Calu3 (cell line): ENCODE measurements around the gene PRPF40B. TPM values are rescaled to one million over a fixed set of nuclear protein-coding genes. Genes with fewer than 3 reads are reported as not detected.

ENCODE experiments used
- BruUV-seq: library from RNA; stranded (reverse); fragments of 400-500 nt; replicated peaks from 2 replicates; lab custom pipeline; 2021; lab: Mats Ljungman, UMichigan
- CTCF ChIA-PET: fragments of 300-600 bp; sonication (Branson Sonifier 250); formaldehyde crosslinking; loops from one replicate; lab custom pipeline; 2022; ENCODE audit warnings: antibody characterized with exemption; lab: Charles Lee
- DNase-seq: peaks from one replicate; pipeline ENCODE4 v3.0.0; 2022
- H3K27ac Mint-ChIP-seq: one replicate; pipeline ENCODE4 v1.8.0; 2022; ENCODE audit warnings: mixed read lengths; ENCODE audit not compliant: unreplicated experiment
- H3K27me3 Mint-ChIP-seq: one replicate; pipeline ENCODE4 v1.8.0; 2022; ENCODE audit warnings: mixed read lengths; ENCODE audit not compliant: unreplicated experiment
- H3K36me3 Mint-ChIP-seq: one replicate; pipeline ENCODE4 v1.8.0; 2022; ENCODE audit warnings: mild to moderate bottlenecking, moderate library complexity, mixed read lengths; ENCODE audit not compliant: insufficient read depth, unreplicated experiment
- H3K4me1 Mint-ChIP-seq: one replicate; pipeline ENCODE4 v1.8.0; 2022; ENCODE audit warnings: mild to moderate bottlenecking, low read depth, mixed read lengths; ENCODE audit not compliant: unreplicated experiment
- H3K4me3 Mint-ChIP-seq: one replicate; pipeline ENCODE4 v1.8.0; 2022; ENCODE audit warnings: mild to moderate bottlenecking, low read depth, moderate library complexity, mixed read lengths; ENCODE audit not compliant: unreplicated experiment
- H3K9me3 Mint-ChIP-seq: one replicate; pipeline ENCODE4 v1.8.0; 2022; ENCODE audit warnings: low read depth, mixed read lengths; ENCODE audit not compliant: unreplicated experiment
- CTCF ChIP-seq: fragments of 200-600 bp; IDR thresholded peaks from one replicate; pipeline ENCODE4 v1.8.0; 2022; ENCODE audit warnings: antibody characterized with exemption; ENCODE audit not compliant: unreplicated experiment
- intact Hi-C: fragments of 100-400 bp; cut with micrococcal nuclease; formaldehyde crosslinking; loops from one replicate; pipeline ENCODE4 v1.10.0; 2022; ENCODE audit not compliant: unreplicated experiment
- total RNA-seq: library from RNA; stranded (reverse); gene quantifications from 2 replicates; pipeline ENCODE4 v1.2.3, GENCODE V29; 2022

The PRPF40B gene
- total RNA-seq, 1 experiment from 2014 or later: 21.7 TPM

- no peaks in the 10 kb centered on the region for H3K9me3 Mint-ChIP-seq
- TF ChIP-seq CTCF: no peak
- intact Hi-C loops: no loop called here
- no peak overlapping the region for H3K4me3 Mint-ChIP-seq
- BruUV-seq: no TSS peak
- H3K27me3 Mint-ChIP-seq: no peaks in the 10 kb centered on the region
- CTCF ChIA-PET: no interaction called here
- H3K36me3 Mint-ChIP-seq: no peaks in the 10 kb centered on the region
- no peaks in the 10 kb centered on the region for H3K4me1 Mint-ChIP-seq
- DNase-seq: no peak
- no peak overlapping the region for H3K27ac Mint-ChIP-seq
These were observed 29.7 kb downstream of the PRPF40B start for GRCh38 chr12:49652921-49653520.

- Mint-ChIP-seq H3K36me3 (no peaks in the 10 kb centered on the region), H3K27ac (no peak overlapping the region), H3K4me1 (no peaks in the 10 kb centered on the region), H3K27me3 (no peaks in the 10 kb centered on the region), H3K9me3 (no peaks in the 10 kb centered on the region), H3K4me3 (no peak overlapping the region)
- CTCF ChIA-PET: no interaction called here
- BruUV-seq: no TSS peak
- intact Hi-C loops: no loop called here
- TF ChIP-seq CTCF: no peak
- DNase-seq: no peak
These were observed 31.4 kb downstream of the PRPF40B start for GRCh38 chr12:49654715-49655114.

GRCh38 chr12:49655595-49656236 is 32.4 kb downstream of the PRPF40B start:
- Mint-ChIP-seq H3K27ac (no peak overlapping the region), H3K4me1 (no peaks in the 10 kb centered on the region), H3K36me3 (no peaks in the 10 kb centered on the region), H3K4me3 (no peak overlapping the region), H3K9me3 (no peaks in the 10 kb centered on the region), H3K27me3 (no peaks in the 10 kb centered on the region)
- no peak for TF ChIP-seq CTCF
- DNase-seq: no peak
- no TSS peak for BruUV-seq
- CTCF ChIA-PET: no interaction called here
- intact Hi-C loops: no loop called here

DNA sequence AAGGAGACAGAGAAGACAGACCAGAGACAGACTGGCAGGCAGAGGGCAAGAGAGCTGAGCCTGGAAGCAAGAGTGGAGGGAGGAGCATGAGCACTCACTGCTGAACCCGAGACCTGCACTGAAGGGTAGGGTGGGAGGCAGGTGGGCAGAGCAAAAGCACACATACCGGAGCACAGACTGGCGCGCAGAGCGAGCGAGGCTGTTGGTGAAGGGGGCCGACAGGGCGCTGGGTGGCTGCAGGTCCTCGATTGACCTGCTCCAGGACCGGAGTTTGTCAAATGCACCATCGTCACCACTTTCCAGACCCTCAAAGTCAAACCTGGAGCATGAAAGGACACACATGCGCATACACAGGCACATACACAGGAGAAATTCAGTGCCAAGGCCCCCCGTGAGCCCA is 34.9 kb downstream of the PRPF40B start:
- intact Hi-C loops: no loop called here
- Mint-ChIP-seq H3K9me3 (no peaks in the 10 kb centered on the region), H3K4me3 (no peak overlapping the region), H3K27me3 (no peaks in the 10 kb centered on the region), H3K27ac (no peak overlapping the region), H3K36me3 (no peaks in the 10 kb centered on the region), H3K4me1 (no peaks in the 10 kb centered on the region)
- TF ChIP-seq CTCF: no peak
- CTCF ChIA-PET: interaction anchor here (0.6 to 0.8 kb wide), 2 partner anchors 13 to 1327 kb away, joined by 3 to 12 read pairs; no protein-coding TSS in a partner anchor
- no peak for DNase-seq
- no TSS peak for BruUV-seq
